Upper lobe of left lung (tissue), 4 donors: ENCODE measurements around the gene FUNDC1.

Source experiments
- POLR2A ChIP-seq, 4 donors: fragments of 450-650 bp; IDR thresholded peaks; one replicate each; pipeline ENCODE4 v1.5.1; 2016 to 2017; ENCODE audit warnings: antibody characterized with exemption in 4 of 4, mild to moderate bottlenecking in 2 of 4
- POLR2AphosphoS5 ChIP-seq, 2 donors: sonication (generic); formaldehyde crosslinking; IDR thresholded peaks; one replicate each; pipeline ENCODE4 v1.5.1; 2017; ENCODE audit warnings: antibody characterized with exemption in 2 of 2
- TF ChIP-seq, protein P1 (sequence below), 6 experiments: fragments of 450-650 bp in 4 of 6; fragments of 200-600 bp in 2 of 6; sonication (generic) in 2 of 6; IDR thresholded peaks; one replicate each; pipeline ENCODE4 v1.5.1; 2016 to 2019; ENCODE audit warnings: antibody characterized with exemption in 6 of 6

DNA sequence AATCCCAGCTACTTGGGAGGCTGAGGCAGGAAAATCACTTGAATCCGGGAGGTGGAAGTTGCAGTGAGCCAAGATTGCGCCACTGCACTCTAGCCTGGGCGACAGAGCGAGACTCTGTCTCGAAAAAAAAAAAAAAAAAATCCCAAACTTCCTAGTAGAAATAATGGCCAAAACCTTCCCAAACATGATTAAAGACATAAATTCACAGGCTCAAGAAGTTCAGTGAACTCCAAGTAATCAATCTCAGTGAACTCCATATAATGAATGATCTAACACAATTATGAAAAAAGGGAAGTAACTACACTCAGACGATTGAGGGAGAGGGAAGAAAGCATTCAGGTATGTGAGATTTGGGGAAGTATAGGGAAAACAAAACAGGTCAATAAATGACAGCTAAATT lies 6.5 kb downstream of the FUNDC1 start:
- TF ChIP-seq, protein P1, sequence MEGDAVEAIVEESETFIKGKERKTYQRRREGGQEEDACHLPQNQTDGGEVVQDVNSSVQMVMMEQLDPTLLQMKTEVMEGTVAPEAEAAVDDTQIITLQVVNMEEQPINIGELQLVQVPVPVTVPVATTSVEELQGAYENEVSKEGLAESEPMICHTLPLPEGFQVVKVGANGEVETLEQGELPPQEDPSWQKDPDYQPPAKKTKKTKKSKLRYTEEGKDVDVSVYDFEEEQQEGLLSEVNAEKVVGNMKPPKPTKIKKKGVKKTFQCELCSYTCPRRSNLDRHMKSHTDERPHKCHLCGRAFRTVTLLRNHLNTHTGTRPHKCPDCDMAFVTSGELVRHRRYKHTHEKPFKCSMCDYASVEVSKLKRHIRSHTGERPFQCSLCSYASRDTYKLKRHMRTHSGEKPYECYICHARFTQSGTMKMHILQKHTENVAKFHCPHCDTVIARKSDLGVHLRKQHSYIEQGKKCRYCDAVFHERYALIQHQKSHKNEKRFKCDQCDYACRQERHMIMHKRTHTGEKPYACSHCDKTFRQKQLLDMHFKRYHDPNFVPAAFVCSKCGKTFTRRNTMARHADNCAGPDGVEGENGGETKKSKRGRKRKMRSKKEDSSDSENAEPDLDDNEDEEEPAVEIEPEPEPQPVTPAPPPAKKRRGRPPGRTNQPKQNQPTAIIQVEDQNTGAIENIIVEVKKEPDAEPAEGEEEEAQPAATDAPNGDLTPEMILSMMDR (IDR thresholded peaks at IDR 0.05): no peak
- no peak for TF ChIP-seq POLR2A (IDR thresholded peaks at IDR 0.05)
- no peak for TF ChIP-seq POLR2AphosphoS5 (IDR thresholded peaks at IDR 0.05)
